Tibial nerve (tissue), 3 donors: ENCODE data around the gene TMEM232.
"Not testable (repeated sequence)": the region's sequence is repeated elsewhere in the genome, so short reads cannot be mapped to it uniquely, and the experiment has no call there.

Experiments used
- CTCF ChIP-seq, 5 experiments: fragments of 200-600 bp in 3 of 5; fragments of 450-650 bp in 2 of 5; sonication (generic) in 3 of 5; IDR thresholded peaks; one replicate each; pipeline ENCODE4 v1.5.1; 2016 to 2019; ENCODE audit warnings: antibody characterized with exemption in 5 of 5, mild to moderate bottlenecking in 3 of 5, moderate library complexity in 2 of 5
- POLR2A ChIP-seq, 2 donors: fragments of 450-650 bp; IDR thresholded peaks; one replicate each; pipeline ENCODE4 v1.6.1; 2017; ENCODE audit warnings: antibody characterized with exemption in 2 of 2, mild to moderate bottlenecking in 2 of 2, moderate library complexity in 2 of 2

- TF ChIP-seq CTCF, POLR2A (IDR thresholded peaks at IDR 0.05): not testable (repeated sequence)
Observed at GRCh38 chr5:110676554-110676953, 49.9 kb downstream of the TMEM232 start.
